HG02840 (cell line): ENCODE data around the gene FFAR2.

ENCODE experiments used
- ATAC-seq: cut with Tn5 transposase; IDR thresholded peaks from one replicate; pipeline ENCODE4 v1.9.1; 2021; ENCODE audit warnings: mild to moderate bottlenecking, moderate library complexity, moderate number of reproducible peaks; ENCODE audit not compliant: unreplicated experiment, low FRiP score

The FFAR2 gene

DNA sequence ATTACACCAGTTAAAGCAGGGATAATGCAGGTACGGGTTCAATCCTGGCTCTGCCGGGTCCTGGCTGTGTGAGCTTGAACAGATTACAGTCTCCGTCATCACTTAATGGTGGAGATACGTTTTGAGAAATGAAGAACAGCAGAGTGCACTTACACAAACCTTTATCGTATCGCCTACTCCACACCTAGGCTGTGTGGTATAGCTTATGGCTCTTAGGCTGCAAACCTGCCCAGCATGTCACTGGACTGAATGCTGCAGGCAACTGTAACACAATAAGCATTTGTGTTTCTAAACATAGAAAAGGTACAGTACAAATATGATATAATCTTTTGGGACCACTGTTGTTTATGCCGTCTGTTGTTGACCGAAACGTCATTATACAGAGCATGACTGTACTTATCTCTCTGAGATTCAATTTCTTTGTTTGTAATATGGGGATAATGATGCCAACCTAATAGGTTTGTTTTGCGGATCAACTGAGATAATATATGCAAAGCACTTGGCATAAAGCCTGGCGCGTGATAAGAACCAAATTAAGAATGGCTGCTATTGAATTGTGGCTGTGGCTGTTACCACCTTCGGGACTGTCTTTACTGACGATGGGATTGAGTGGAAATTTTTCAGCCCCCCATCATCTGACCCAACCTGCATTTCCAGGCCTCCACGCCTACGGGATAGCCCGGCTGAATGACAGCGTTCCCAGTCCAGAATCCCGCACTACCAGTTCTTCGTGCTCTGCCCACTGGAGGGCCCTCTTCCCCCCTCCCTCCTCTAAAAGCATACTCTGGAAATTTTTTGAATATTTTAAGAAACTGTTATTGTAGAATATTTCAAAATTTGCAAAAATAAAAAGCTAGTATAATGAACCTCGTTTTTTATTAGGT lies 31.0 kb downstream of the FFAR2 start:
- no peak for ATAC-seq

DNA sequence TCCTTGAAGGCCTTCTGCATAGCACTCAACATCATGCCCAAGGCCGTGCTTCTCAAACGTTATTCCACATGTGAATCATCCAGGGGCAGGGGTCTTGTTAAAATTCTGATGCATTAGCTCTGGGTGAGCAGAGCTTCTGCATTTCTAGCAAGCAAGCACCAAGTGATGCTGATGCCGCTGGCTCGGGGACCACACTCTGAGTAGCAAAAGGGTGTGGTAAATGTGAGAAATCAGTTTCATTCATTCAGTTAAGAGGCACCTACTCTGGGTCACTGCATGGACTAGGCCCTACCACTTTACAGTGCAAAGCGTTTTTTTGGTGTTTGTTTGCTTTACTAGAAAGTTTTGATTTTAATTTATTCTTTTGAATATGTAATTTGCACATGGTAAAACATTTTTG lies 35.0 kb downstream of the FFAR2 start:
- ATAC-seq, result no peak

DNA sequence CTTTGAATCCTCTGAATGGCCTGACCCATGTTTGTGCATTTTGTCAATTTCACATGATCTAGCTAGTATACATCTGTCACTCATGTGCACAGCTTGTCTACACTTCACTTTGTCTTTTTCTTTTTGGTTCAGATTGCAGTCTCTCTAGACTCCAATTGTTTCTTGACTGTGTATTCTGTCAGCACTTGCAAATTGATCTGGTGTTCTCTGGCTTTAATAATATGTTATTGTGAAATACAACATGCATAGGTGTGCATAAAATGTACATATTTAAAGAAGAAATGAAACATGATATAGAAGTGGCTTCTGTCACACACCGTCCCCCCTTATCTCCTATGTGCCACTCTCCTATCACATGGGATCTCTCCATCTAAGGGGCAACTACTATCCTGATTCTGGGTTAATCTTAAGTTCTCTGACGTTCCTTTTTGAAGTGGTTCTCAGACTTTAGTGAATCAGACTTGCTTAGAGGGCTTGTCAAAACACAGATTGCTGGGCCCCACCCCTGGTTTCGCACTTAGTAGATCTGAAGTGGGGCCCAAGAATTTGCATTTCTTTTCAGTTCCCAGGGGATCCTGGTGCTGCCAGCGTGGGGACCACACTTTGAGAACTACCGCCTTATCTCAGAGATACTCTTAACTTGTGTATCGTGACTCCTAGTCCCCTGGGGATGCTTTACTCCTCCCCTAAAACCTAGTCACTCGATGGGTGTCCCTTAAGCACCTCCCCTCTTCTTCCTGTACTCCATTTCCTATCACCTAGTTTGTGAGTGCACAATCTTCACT lies 36.4 kb downstream of the FFAR2 start:
- ATAC-seq, result peak; percentile 87

DNA sequence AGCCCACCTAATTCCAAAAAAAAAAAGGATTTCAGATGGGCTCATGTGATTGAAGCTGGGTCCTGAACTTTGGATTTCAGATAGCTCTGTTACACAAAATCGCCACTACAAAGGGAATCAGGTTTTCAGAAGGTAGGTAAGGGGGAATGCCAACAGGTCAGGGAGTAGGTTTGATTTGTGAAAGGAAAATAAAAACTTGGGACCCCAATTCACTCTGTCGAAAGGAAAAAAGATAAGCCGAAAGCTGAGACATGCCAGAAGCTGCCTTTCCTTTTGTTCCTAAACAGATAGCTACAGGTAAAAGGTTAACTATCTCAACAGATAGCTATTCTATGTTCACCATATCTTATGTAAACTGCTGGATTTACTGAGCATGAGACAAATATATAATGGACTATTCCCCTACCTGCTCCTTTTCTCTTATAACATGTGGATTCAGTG lies 38.2 kb downstream of the FFAR2 start:
- no peak for ATAC-seq

DNA sequence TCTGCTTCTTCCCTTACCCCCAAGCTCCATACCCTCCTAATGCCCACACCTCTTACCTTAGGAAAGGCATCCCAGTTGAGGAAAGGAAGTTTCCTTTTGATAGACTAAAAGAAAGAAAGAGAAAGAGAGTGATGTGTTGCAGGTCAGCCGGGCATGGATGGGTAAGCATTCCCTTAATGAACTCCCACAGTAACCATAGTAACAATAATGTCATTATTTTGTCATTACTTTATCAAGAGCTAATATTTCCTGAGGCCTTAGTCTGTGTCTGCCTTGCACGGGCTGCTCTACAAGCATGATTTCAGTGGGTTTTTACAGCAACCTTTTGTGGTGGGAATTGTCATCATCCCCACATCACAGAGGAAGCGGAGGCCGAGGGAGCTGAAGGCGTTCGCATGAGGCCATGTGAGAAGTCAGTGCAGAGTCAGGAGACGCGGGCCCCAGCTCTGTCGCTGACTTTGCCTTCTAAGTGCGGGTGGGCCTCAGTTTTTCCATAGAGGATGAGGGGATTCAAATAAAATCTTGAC lies 39.7 kb downstream of the FFAR2 start:
- ATAC-seq, result no peak

DNA sequence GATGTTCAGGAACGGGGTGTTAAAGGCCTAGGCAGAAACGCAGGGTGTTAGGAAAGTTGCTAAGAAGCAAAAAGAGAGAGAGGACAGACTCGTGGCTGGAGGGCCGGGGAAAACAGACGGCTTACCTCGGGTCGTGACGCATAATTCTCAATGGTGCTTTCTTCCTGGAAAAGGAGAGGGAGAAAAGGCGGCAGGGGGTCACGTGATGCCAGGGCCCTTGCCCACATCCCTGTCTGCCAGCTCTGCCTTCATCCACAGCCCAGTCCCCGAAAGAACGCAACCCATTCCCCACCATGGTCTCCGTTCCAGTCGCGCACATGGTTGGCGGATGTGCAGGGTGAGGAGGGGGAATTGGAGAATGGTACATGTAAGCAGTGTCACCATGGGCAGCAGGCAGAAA lies 40.6 kb downstream of the FFAR2 start:
- ATAC-seq, result no peak

DNA sequence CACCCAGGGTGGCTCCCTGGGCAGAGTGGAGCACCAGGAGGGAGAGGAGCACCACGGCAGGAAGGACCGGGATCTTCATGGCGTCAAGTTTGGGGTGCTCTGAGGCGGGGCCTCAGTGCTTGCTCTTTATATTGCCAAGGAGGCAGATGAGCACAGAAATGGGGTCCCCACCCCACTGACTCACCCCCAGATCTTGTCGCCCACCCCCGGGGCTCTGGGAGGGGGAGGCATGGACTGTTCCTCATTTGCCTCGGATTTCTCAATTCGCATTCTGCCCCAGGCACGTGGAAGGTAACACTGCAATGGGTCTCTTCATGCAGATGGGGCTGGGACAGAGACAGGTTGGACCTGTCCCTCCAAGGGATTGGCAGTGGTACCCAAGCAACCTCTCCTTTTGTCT lies 42.3 kb downstream of the FFAR2 start, which contains the start of gene KRTDAP:
Gene KRTDAP, minus strand, starts transcription at position 101 of the 400 bp plus-strand sequence. Its CDS starts 22 bp downstream, at position 79.
- no peak for ATAC-seq

DNA sequence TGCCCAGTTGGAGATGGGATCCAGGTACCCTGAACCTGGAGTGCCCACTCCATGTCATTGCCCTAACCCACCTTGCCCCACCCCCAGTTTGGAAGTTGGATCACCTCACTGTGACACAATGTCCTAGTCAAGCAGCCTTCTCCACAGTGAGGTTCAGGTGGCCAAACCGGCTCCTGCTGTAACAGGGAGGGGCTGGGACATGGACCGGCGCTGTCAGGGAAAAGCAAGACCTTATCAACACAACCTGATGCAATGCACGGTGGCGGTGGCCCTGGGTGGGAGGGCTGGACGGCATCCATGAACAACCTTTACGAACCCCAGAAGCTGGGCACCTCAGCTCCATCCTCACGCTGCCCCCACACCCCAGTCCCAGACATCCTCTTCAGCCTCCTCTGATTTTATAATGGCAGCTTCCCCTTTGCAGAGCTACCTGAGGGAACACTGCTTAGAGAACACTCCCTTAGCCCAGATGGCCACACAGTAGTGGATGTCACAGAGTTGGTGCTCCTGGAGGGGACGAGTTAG lies 43.8 kb downstream of the FFAR2 start:
- ATAC-seq, result no peak

DNA sequence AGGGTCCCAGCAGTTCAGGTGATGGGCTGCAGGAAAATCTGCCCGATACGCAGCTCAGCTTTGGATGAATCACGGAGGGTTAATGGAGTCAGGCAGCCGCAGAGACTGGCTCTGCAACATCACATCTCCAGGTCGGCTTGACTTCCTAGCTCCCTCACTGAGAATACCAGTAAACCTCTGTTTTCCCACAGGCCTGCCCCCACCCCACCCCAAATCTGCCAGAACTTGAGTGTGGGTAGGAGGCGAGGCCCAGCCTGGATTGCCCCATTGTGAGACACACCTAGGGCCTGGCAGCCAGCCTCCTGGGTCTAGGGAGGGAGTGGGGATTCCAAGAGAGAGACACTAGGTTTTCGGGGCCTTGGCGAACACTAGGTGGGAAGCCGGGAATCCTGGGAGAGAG lies 45.9 kb downstream of the FFAR2 start:
- no peak for ATAC-seq

DNA sequence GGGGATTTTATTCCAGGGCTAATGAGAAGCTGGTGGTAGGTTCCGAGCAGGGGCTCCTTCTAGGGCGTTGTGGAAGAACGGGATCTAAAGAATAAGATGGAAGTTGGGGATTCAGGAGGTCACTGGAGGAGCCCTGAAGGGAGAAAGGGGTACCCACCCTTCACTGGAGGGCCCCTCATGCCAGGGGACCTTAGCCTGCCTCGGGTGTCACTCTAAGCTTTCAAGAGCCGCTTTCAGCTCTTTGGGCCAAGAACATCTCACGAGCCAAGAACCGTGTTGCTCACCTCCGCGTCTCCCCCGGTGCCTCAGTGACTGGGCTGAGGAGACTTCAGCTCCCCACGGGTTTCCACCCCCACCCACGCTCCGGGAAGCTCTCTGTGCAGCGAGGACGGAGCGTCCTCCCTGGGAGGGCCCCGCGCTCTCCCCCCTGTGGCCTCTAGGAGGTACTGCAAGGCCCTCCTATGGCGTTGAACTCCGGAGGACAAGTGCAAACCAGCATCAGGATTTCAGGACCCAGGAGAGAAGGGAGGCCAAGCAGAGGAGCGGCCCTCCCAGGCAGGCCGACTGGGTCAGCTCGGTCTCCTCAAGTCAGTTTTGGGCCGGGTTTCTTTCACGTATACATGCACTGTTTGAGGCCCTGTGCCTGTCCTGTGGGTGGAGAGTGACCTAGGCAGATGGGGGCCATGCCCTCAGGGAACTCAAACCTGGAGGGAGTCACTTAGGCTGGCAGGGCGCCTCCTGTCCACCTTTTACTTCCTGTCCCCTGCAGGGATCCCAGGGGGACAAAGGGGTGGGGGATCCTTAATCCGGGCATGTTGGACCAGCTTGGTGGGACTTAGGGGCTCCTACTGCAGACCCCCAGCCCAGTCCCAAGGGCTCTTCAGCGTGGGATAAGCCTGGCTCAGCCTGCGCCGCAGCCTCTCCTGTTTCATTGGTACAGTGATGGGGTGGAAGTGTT lies 47.3 kb downstream of the FFAR2 start:
- no peak for ATAC-seq

DNA sequence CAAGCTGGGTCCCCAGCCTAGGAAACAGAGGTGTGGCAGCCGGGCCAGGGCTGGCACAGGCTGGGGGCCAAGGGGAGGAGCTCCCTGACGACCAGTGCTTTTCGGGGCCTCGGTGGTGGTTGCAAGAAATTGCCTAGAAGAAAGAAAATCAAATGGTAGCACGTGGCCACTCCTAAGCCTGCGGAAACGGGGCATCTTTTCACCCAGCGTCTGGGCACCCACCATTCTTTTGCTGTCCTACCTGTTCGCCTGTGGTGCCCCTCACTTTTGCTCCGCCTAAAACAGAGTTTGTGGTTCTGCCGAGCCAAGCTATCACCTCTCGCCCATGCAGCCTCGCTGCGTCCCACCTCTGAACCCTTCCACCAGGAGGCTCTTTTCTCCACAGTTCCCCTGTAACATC lies 49.3 kb downstream of the FFAR2 start:
- ATAC-seq, result no peak

DNA sequence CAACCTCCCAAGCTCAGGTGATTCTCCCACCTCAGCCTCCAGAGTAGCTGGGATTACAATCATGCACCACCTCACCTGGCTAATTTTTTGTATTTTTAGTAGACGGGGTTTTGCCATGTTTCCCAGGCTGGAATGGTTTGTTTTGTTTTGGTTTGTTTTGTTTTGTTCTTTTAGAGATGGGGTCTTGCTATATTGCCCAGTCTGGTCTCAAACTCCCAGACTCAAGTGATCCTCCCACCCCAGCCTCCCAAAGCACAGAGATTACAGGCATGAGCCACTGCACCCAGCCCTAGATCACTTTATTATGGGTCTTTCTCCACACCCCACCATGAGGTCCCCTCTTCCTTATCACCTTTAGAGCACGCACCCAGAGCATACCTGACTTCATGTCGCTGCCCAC lies 50.2 kb downstream of the FFAR2 start:
- no peak for ATAC-seq

DNA sequence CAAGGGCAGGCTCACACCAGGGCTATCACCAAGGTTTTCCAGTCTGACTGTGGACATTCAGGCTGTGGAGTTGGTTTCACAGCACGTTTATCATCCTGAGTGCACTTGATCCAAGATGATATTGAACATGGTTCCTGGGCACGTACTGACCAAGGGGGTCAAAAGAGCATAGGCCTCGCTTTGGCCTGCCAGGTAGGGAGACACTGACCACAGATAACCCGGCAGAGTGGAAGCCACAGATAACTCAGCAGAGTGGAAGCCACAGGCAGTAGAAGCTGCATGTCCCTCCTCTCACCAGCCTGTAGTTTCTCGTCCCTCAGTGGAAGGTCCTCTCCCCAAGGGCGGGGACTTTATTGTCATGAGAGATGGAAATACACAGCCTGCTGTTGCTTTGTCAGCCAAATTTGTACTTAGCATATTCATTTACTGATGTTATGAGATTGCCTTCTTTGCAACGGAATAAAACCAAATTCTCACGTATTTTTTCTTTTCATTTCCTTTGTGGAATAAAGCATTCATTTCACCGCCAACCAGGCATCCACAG lies 51.0 kb downstream of the FFAR2 start:
- ATAC-seq, result no peak

DNA sequence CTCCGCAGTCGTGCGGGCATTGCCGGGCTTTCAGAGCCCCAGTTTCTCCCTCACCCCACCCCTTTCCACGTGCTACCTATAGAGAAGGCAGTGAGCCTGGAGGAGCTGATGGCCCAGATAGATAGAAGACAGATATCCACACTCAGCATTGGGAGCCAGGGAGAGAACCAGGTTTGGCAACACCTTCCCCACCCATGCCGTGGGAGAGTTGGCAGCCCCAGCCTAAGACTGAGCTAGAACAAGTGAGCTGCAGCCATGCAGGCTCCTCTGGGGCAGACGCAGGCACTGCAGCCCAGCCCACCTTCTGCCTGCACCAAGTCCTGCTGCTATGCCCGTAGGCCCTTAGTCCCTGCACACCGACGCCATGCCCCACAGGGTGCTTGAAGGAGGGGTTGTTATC lies 52.6 kb downstream of the FFAR2 start:
- ATAC-seq, result no peak
